ENCODE data around the gene IDH1. TPM values are rescaled to one million over a fixed set of nuclear protein-coding genes. Genes with fewer than 3 reads are reported as not detected.

IDH1 gene
- 100 to 1,000 TPM; 103 to 314 TPM for total RNA-seq

DNA sequence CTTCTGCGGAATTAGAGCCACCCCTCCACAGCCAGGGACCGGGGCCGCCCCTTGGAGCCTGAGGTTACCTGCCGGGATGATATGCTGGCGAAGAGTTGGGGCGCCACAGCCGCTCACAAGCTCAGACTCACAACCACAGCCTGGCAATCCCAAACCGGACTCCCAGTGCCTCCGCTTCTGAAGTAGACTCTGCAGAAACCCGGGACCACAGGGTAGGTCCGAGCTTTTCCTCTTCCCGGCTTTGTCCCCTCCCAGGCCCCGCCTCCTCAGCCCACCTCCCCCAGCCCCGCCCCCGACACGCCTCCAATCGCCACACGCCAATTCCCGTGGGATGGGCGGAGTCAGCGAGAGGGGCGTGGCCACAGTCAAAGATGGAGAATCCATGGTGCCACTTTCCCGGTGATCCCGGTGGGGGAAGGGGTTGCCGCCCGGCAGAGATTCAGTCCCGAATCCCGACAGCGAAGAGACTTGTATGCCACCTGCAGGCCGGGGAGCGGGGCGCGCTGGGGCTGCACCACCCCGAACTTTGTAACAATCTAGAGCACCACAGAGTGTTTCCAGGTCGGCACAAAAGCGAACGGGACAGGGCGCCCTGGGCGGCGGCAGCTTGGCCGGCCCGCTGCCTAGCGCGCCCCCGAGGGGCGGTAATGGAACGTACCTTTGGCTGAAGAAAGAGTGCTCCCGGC lies at the start of gene IDH1:
IDH1 (minus strand) TSS at position 201 of the 686 bp plus-strand sequence. CDS start 3,520 bp downstream, outside the sequence.
- under 1% methylated on average over 48 of the region's 48 CpGs for WGBS
- peak within 1 kb of the TSS; percentile 58 to 82 for H3K27ac ChIP-seq

DNA sequence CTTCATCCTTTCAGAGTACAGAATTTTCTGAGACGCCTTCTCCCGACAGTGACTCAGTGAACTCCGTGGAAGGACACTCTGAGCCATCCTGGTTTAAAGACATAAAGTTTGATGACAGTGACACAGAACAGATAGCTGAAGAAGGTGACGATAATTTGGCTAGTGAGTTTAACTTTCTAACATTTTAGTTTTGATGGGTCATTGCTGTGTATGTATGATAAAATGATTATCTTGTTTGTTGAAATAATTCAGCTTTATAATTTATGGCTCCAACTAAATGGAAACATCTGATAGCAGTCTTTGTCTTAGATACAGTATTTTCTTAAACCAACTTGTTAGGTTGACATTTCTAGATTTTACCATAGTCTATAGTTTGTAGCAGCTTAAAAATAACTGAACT lies 49.3 kb upstream of the IDH1 start:
- intact Hi-C loops (cut with DNase I): no loop called here
- 94% methylated on average over 4 of the region's 4 CpGs for WGBS
- H3K27ac ChIP-seq: no peak overlapping the region
- H3K27me3 ChIP-seq (replicated peaks; ENCODE audit: insufficient read depth): no peaks in the 10 kb centered on the region
- no peak for DNase-seq (ENCODE audit: low spot score)
- no peak for TF ChIP-seq POLR2A (IDR thresholded peaks at IDR 0.05)
- TF ChIP-seq, protein P1, sequence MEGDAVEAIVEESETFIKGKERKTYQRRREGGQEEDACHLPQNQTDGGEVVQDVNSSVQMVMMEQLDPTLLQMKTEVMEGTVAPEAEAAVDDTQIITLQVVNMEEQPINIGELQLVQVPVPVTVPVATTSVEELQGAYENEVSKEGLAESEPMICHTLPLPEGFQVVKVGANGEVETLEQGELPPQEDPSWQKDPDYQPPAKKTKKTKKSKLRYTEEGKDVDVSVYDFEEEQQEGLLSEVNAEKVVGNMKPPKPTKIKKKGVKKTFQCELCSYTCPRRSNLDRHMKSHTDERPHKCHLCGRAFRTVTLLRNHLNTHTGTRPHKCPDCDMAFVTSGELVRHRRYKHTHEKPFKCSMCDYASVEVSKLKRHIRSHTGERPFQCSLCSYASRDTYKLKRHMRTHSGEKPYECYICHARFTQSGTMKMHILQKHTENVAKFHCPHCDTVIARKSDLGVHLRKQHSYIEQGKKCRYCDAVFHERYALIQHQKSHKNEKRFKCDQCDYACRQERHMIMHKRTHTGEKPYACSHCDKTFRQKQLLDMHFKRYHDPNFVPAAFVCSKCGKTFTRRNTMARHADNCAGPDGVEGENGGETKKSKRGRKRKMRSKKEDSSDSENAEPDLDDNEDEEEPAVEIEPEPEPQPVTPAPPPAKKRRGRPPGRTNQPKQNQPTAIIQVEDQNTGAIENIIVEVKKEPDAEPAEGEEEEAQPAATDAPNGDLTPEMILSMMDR (IDR thresholded peaks at IDR 0.05): no peak
- TF ChIP-seq POLR2AphosphoS5 (IDR thresholded peaks at IDR 0.05): no peak
- no peaks in the 10 kb centered on the region for H3K9me3 ChIP-seq
- no peak overlapping the region for H3K4me3 ChIP-seq
- H3K4me1 ChIP-seq (replicated peaks): no peaks in the 10 kb centered on the region
- H3K36me3 ChIP-seq: no peaks in the 10 kb centered on the region

More for the DNA sequence above, at the start of gene IDH1:
- peak; percentile 96 for DNase-seq (ENCODE audit: low spot score)
- Histone ChIP-seq H3K4me1 (replicated peaks) (peaks cover 7% of the 10 kb centered on the region), H3K27me3 (replicated peaks; ENCODE audit: insufficient read depth) (no peaks in the 10 kb centered on the region), H3K4me3 (peak within 1 kb of the TSS; percentile 68 to 77), H3K36me3 (no peaks in the 10 kb centered on the region), H3K9me3 (no peaks in the 10 kb centered on the region)
- intact Hi-C loops (cut with DNase I): loop anchor here (1.0 to 10.0 kb wide), 4 partner anchors 11 to 153 kb away; partner anchors contain the start of gene PIKFYVE
- TF ChIP-seq, protein P1 (IDR thresholded peaks at IDR 0.05): peak in 3 of 4 experiments; percentile 46 to 54 (median 48)
- TF ChIP-seq POLR2AphosphoS5 (IDR thresholded peaks at IDR 0.05) (peak; percentile 85), POLR2A (IDR thresholded peaks at IDR 0.05) (peak; percentile 45)

DNA sequence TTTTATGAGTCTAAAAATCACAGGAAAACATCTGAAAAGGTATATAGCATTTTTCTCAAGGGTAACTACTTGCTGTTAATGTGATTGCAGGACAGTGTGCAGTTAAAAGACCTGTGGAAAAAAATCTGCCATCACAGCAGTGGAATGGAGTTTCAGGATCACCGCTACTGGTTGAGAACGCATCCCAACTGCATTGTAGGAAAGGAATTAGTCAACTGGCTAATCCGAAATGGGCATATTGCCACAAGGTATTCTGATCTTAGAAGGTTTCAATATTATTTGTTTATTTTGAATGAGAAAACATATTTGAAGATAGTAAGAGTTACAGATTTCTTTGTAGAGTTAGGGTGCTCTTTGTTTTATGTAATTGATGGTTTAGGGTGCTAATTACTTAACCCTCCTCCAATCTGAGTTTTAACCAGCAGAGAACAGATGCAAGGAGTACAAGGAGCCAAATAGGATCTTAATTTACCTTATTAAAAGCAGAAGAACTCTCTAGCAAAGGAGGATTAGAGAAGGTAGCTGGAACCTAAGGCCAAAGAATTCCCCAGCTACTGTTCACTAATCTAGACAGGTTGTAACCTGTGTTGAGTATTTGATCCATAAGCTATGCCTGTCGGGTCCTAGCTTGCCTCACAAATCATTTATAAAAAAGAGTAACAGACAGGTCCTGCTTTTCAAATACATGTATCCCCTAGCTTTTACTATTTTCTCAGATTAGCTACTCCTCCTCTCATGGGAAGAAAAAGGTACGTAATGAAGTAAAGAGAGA lies 46.2 kb upstream of the IDH1 start:
- H3K36me3 ChIP-seq: no peaks in the 10 kb centered on the region
- H3K27ac ChIP-seq: peak overlapping the region in 1 of 2 donors; percentile 8
- no peaks in the 10 kb centered on the region for H3K27me3 ChIP-seq (replicated peaks; ENCODE audit: insufficient read depth)
- intact Hi-C loops (cut with DNase I): no loop called here
- TF ChIP-seq POLR2AphosphoS5 (IDR thresholded peaks at IDR 0.05) (no peak), POLR2A (IDR thresholded peaks at IDR 0.05) (no peak)
- TF ChIP-seq, protein P1 (IDR thresholded peaks at IDR 0.05): no peak
- H3K9me3 ChIP-seq: no peaks in the 10 kb centered on the region
- DNase-seq (ENCODE audit: low spot score): no peak
- H3K4me3 ChIP-seq: no peak overlapping the region
- no peaks in the 10 kb centered on the region for H3K4me1 ChIP-seq (replicated peaks)
- WGBS: 62% methylated on average over 5 of the region's 5 CpGs

DNA sequence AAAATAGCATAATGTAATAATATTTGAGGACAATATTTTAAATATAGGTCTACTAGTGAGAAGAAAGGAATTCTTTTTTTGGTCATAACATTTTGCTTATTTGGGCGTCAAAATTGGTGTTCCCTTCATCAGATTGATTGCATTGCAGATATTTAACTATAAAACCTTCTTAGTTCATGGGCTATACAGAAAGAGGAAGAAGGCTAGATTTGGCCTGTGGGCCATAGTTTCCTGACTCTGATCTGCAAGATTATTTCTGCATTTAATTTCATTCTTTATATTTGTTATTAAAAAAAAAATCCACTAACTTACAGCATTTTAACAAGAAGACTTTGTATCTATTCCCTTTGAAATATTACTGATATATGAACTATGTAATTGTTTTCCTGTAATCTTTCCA lies 43.1 kb upstream of the IDH1 start:
- DNase-seq (ENCODE audit: low spot score): no peak
- no peaks in the 10 kb centered on the region for H3K4me1 ChIP-seq (replicated peaks)
- intact Hi-C loops (cut with DNase I): no loop called here
- no peaks in the 10 kb centered on the region for H3K36me3 ChIP-seq
- H3K4me3 ChIP-seq: no peak overlapping the region
- 94% methylated on average over 1 of the region's 1 CpG for WGBS
- TF ChIP-seq POLR2AphosphoS5 (IDR thresholded peaks at IDR 0.05) (no peak), POLR2A (IDR thresholded peaks at IDR 0.05) (no peak)
- TF ChIP-seq, protein P1 (IDR thresholded peaks at IDR 0.05): no peak
- no peaks in the 10 kb centered on the region for H3K9me3 ChIP-seq
- H3K27ac ChIP-seq: no peak overlapping the region
- H3K27me3 ChIP-seq (replicated peaks; ENCODE audit: insufficient read depth): no peaks in the 10 kb centered on the region

Measured in prostate gland (tissue), 2 donors.